HG03378 (cell line): ENCODE data around the gene ANKRD27.

Experiments used
- ATAC-seq: cut with Tn5 transposase; IDR thresholded peaks from one replicate; pipeline ENCODE4 v1.9.1; 2021; ENCODE audit warnings: mild to moderate bottlenecking, moderate library complexity; ENCODE audit not compliant: unreplicated experiment

ANKRD27 gene

DNA sequence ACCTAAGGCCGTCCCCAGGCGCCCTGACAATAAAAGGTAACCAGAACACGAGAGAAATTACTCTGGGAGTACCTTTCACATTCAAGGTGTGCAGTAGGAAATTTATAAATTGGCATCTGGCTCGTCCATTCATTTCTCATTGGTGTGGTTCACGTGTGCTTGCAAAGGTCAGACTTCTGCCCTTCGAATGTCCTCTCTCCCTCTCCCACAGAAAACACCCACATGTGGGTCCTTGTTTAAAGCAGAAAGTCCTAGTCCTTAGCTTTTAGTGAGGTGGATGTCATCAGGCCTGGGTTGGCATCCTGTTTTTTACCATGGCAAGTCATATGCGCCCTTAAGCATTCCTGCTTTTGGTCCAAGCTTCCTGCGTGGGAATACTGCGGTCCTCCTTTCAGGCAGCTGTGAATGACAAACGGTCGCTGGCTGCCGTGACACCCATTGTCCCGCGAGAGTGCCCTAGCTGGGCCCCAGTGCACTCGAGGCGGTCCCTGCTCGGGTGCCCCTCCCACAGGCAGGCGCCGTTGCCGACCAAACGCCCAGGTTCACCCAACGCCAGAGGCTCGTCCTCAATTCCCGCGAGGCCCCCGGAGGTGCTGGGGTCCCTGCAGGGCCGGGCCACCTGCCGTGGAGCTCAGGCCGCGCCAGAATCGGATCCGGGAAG lies 16.4 kb upstream of the ANKRD27 start, which contains the start of gene NUDT19:
Gene NUDT19, plus strand, starts transcription at position 531 of the 661 bp plus-strand sequence. CDS start 140 bp downstream, outside the sequence.
- peak; percentile 81 for ATAC-seq

DNA sequence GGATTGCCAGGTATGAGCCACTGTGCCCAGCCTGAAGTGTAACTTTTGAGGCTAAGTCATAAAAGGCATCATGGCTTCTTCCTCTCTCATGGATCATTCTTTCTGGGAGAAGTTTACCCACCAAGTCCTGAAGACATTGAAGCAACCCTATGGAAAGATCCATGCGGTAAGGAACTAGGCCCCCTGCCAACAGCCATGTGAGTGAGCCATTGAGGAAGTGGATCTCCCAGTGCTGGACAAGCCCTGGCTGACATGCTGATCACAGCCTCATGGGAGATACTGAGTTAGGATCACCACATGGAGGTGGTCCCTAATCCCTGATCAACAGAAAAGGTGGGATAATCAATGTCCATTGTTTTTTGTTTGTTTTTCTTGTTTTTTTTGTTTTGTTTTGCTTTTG lies 13.3 kb upstream of the ANKRD27 start:
- ATAC-seq: no peak

DNA sequence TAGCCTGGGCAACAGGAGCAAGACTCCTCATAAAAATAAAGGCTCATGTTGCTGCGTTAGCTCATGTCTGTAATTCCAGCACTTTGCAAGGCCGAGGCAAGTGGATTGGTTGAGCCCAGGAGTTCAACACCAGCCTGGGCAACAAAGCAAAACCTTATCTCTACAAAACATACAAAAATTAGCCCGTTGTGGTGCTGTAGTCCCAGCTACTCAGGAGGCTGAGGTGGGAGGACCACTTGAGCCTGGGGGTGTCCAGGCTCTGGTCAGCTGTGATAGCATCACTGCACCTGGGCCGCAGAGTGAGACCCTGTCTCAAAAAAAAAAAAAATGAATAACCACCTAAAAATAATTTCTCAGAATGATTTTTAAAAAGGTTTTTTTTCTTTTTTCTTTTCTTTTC lies 12.7 kb upstream of the ANKRD27 start:
- ATAC-seq: no peak

DNA sequence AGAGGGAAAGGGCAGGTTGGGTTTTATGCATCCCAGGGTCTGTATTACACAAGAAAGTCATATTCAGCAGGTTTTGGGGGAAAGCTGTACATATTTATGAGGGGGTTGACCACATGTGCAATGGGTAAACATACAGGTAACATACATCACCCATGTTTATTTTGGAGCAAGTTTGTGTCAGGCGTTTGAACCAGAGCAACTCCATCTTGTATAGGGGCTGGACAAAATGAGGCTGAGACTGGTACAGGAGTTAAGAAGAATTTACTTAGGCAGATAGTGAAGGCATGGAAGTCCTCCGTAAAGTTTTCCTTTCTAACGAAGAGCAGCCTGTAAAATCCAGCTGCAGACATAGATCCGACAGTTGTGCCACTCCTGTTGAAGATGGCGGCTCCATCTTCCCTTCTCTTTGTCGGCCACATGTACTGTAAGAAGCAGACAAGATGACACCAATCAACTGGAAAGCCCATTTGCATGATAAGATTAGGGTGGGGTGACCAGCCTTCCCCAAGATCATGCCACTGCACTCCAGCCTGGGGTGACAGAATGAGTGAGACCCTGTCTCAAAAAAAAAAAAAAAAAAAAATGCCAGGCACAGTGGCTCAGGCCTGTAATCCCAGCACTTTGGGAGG lies 12.0 kb upstream of the ANKRD27 start:
- no peak for ATAC-seq

DNA sequence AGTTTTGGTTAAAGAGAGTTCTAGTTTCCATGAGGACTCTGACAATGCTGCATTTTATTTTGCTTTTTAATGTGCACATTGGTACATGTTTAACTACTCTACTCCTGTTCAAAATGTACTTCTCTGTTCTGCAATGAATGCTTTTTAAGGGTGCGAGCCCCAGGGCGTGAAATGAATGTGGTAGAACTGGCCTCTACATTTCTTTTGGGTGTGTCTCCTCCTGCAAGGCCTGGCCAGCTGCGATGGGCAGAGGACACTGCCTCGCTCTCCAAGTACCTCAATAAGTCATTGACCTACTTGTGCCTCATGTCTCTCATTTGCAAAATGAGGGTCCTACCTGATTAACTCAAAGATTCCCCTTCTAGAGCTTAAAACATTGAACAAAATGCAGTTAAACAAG lies 7.3 kb upstream of the ANKRD27 start:
- no peak for ATAC-seq

DNA sequence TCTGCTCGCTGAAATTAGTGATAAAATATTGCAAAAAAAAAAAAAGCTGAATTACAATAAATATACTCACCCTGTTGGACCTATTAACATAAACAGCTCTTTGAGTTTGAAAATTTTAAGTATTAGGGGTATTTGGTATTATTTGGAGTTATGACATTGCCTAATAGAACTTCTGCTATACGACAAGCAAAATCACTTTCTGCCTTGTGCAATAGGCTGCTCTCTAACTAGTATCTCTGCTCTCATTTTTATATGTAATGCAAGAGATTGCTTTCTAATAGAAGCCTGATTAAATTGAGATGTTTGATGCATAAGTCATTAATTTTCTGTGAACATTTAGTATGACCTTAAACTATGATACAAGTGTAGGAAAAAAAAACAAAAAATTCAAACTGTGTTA lies 6.0 kb upstream of the ANKRD27 start:
- no peak for ATAC-seq

DNA sequence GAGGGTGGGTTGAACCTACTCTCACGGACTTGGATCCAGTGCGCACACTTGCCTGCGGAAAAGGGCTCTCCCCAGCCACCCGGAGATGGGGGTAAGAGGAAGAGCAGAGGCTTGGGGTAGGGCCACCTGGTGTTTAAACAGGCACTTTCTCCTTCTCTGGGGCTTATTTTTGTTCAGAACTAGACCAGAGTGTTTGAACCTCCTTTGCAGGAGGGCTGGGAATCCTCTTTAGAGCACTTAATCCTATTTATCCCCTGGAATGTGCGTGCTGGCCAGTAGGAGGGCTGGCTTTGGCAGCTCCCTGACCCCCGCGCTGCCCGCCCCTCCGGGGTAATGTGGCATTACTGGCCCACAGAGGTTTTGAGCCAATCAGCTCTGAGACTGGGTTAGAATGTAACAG lies 2.7 kb upstream of the ANKRD27 start:
- ATAC-seq: no peak

DNA sequence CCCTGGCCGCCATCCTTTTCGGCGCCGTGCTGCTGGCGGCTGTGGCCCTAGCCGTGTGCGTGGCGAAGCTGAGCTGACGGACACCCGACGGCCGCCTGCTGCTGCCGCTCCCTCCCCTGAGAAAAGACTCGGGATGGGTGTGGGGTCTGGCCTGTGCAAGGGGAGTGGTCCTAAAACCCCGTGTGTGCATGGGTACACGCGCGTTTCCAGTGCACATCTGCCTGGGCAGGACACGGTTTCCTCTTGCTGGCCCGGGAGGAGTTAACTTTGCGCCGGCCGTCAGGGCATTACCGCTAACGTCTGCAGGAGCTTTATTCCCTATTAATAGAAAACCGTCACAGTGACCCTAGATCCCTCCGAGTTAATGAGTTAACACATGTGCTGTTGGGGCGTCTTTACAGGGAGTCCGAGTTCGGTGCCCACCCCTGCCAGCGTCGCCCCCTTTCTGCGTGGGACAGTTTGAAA lies 1.9 kb upstream of the ANKRD27 start:
- no peak for ATAC-seq

DNA sequence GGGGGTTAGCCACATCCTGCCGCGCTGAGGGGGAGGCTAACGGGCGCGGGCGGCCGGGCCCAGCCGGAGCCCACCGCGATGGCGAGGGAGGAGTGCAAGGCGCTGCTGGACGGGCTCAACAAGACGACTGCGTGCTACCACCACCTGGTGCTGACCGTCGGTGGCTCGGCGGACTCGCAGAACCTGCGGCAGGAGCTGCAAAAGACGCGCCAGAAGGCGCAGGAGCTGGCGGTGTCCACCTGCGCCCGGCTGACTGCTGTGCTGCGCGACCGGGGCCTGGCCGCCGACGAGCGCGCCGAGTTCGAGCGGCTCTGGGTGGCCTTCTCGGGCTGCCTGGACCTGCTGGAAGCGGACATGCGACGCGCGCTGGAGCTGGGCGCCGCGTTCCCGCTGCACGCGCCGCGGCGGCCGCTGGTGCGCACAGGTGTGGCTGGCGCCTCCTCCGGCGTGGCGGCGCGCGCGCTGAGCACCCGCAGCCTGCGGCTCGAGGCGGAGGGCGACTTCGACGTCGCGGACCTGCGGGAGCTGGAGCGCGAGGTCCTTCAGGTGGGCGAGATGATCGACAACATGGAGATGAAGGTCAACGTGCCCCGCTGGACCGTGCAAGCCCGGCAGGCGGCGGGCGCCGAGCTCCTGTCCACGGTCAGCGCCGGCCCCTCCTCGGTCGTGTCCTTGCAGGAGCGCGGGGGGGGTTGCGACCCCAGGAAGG lies 1.4 kb upstream of the ANKRD27 start:
- no peak for ATAC-seq

DNA sequence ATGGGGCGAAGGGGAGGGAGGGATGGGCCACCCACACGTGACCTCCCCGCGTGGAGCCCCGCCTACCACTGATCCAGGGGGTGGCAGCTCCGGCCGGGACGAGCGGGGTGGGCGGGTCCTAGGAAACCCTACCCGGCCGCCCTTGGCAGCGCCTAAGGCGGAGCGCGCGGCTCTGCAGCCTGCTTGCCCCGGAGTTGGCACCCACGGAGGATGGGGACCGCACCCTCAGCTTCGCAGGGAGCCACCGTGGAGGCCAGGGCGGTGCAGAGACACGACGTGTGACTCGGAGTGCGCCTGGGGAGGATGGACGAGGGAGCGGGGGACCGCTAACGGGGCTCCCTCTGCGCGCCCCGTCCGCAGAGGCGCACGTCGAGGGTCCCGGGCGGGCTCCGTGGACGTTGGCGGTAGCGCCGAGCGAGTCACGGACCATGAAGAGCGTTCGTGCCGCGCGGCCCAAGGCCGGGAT lies 773 bp upstream of the ANKRD27 start, which contains the start of gene RGS9BP:
Gene RGS9BP, plus strand, starts transcription at position 129 of the 466 bp plus-strand sequence. CDS start 416 bp downstream, outside the sequence.
- no peak for ATAC-seq

DNA sequence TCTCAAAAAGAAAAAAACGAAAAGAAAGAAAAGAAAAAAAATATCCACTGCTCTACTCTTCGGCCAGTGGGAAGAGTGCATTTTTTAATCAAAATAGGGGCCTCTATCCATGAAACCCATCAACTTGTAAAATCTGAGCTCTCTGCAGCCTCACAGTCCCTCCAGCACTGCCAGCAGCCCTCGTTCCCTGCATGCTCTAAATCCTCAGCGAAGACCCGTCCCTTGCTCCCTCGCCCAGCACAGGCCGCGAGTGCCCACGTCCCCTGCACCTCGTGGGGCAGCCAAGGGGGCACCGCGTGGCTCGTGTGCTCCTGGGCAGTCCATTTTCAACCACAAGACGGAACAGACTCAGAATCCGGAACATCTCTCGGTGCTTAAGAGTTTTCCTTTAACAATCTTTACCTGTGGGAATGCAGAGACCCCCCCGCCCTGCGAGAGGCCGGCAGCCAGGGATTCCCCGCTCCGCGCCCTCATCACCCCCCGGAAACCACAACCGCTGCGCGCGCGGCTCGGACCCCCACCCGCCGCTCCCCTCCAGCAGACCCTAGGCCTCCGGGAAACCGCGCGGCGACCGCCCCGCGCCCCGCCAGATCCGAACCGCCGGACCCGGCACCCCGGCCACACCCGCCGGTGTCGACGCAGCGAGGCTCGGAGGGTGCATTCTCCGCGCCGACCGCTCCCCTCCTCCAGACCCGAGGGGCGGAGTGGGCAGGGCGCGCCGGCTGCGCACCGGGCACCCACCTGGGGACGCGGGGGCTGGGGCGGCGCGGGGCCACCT lies 638 bp downstream of the ANKRD27 start:
- ATAC-seq: no peak

DNA sequence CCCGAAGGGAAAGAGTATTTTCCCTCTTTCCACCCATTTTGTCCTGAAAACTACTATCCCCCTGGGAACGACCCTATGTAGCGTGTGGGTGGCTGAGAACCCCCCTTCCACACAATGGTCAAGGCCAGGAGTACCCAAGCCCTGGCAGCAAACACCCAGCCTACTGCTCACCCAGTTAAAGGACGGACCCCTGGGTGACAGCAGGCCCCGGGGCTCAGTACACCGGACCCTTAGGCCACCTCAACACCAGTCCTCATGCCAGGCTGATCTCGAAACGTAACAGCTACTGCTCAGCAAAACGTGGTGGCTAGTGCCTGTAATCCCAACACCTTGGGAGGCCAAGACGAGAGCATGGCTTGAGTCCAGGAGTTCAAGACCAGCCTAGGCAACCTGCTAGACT lies 1.4 kb downstream of the ANKRD27 start:
- no peak for ATAC-seq

DNA sequence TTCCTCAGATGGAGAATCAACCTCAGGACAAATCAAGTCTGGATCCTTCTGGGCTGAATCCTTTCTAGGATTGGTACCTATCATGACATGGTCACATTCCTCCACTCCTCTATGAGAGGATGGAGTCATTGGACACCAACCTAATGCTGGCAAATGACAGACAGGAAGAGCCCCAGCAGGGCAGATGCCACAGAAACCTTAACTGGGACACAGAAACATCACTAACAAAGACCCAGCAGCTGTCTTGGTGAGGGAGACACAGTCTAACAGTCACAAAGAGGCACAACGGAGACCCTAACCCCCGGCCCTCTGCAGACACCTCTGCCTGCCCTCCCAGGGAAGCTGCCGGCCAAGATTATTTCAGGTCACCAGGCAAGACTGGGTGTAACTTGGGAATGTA lies 2.1 kb downstream of the ANKRD27 start:
- ATAC-seq: no peak

DNA sequence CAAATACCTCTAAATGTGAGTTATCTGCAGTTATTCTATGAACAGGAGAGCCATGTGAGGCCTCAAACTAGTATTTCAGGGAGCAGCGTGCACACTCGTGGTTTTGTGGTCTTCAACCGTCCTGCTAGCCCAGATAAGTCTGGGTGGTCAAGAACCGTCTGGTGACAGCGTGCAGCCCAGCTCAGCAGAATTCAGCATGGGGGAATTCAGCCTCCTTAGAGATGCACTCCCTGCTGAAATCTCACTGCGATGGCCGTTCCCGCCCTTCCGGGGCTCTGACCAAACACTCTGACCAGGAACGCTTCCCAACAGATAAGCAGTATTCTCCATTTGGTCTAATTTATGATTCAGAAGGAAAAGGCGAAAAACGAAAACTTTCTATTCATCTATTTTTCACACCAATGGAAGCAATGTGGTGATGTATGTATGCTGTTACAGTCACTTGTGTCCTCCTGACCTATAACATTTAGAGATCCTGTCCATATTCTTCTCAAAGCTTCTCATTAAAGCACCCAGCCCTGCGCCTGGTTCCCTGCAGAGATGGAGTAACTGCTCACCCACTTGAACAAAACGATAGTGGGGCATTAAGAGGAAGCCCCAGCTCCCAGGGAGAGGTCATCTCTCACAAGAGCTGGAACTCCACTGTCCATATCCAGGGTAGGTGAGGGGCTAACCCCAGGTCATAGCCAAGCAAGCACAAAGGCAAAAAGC lies 2.9 kb downstream of the ANKRD27 start:
- ATAC-seq: no peak

DNA sequence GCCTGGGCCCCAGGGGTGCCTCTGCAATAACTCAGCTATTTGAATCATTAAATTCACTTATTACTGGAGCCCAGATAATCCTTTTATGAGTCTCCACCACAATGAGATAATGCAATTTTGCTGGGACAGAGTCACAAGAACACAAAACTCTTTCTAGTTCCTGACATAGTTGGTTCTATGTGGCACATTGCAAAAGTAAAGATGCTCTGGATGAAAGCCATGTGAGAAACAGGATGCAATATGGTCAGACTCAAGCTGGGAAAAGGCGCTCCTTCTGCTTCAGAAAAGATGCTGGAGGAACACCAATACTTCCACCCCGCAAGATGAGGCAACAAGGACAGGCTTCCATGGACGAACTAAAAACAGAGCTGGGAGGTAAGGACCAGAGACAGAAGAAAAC lies 5.7 kb downstream of the ANKRD27 start:
- no peak for ATAC-seq

DNA sequence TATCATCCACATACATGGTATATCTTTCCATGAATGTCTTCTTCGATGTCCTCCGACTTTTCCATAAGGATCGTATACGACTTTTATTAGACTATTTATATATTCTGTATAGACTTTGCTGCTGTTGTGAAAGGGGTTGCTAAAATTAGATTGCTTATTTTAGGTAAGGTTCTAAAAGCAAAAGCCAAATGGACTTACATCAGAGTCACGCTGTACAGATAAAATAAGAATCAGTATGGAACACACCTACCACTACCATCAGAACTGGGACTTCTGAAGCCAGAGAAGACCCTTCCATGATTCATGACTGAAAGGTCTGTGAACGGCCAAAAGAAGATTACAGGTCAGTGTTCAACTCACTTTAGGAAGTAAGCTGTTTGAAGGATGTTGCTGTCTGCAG lies 8.9 kb downstream of the ANKRD27 start:
- ATAC-seq: no peak

DNA sequence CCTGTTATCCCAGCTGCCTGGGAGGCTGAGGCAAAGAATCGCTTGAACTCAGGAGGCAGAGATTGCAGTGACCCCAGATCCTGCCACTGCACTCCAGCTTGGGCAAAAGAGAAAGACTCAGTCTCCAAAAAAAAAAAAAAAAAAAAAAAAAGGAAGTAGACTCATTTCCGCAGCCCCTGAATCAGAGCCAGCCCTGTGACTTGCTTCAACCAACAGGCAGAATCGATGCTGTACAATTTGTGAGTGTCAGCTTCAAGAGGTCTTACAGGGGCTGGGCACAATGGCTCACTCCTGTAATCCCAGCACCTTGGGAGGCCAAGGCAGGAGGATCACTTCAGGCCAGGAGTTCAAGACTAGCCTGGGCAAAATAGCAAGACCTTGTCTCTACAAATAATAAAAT lies 12.8 kb downstream of the ANKRD27 start:
- ATAC-seq: no peak

DNA sequence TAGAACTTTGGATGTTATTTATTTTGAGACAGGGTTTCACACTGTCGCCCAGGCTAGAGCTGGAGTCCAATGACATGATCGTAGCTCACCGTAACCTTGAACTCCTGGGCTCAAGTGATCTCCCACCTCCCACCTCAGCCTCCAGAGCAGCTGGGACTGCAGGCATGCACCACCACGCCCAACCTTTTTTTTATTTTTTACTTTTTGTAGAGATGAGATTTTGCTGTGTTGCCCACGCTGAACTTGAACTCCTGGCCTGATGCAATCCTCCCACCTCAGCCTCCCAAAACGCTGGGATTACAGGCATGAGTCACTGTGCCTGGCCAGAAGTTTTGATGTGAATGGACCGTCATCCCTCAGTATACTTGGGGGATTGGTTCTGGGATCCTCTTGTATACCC lies 13.7 kb downstream of the ANKRD27 start:
- ATAC-seq: no peak

DNA sequence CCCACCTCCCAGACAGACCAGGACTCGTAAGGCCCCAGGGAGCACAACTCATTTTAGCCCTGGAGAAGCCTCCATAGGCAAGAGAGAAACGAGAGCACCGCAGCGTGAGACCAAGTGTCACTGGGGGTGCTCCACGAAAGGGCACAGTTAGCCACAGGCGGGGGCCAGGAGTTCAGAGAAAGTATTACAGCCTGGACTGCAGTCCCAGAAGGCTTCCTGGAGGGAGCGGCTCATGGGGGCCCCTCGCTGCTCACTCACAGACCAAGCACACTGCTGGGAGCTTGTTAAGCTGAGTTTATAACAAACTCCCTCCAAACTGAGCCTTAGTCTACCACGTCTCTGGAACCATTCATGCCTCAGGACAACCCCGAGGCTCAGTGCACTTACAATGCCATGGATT lies 16.5 kb downstream of the ANKRD27 start:
- ATAC-seq: no peak

DNA sequence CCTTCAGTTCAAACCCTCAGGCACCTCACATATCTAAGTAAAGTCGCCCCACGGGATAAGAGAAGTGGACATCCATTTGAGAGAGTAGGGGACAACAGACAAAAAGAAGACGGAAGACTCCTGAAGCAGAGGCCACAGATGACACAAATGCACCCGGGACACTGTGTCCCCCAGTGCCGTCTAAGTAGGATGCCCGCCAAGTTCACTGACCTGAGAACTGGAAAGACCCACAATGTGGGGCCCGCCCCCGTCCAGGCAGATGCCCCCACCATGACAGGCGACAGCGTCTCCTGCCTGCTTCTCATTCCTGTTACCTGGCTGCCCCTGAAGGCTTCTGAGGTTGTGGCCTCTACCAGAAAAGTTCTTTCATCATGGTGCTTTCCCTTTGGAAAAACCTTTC lies 16.9 kb downstream of the ANKRD27 start:
- no peak for ATAC-seq
